ENCODE results near the gene FFAR4.

DNA sequence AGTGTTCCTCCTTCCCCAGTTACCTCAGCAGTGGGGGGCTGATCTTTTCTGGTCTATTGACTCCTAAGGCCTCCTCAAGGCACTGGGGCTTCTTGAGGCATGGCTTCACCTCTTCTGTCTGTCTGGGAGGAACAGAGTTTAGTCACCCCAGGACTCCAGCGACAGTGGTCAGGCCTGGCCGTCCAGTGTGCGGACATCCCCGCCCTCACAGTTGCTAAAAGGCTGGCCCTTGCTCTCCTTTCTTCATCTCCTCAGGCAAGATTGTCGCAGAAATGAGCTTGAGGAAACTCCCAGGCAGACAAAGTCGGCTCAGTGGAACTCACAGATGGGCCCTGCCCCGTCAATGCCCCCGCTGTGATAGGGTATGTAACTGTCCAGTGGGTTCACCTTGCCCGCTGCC is 7.0 kb upstream of the FFAR4 start:
- TF ChIP-seq CTCF (IDR thresholded peaks at IDR 0.05) (no peak), POLR2A (IDR thresholded peaks at IDR 0.05; ENCODE audit: low read depth) (no peak)

Data from esophagus muscularis mucosa (tissue), 3 donors.